Measurements from ENCODE around the gene INAVA. TPM values are rescaled to one million over a fixed set of nuclear protein-coding genes. Genes with fewer than 3 reads are reported as not detected.
"Not testable (repeated sequence)": the region's sequence is repeated elsewhere in the genome, so short reads cannot be mapped to it uniquely, and the experiment has no call there.

INAVA gene
- total and polyA plus RNA-seq, 4 donors: 0.19 to 3.1 (median 0.50) TPM

DNA sequence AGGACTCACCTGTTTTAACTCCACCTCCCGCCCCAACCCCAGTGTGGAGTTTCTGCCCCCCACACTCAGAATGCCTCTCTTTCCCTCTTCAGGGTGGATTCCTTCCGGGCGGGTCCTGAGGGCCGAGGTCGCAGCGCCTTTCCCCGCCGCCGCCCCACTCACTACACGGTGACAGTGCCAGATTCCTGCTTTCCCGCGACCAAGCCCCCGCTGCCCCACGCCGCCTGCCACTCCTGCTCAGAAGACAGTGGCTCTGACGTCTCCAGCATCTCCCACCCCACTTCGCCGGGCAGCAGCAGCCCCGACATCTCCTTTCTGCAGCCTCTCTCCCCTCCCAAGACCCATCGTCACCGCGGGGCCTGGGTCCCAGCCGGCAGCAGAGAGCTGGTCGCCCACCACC is 16.7 kb downstream of the INAVA start:
- WGBS: 94% methylated on average over 24 of the region's 24 CpGs
- Histone ChIP-seq H3K36me3 (ENCODE audit: control insufficient read depth in 4 of 4, insufficient read depth in 3 of 4, low read depth in 1 of 4, low read length in 3 of 4) (no peaks in the 10 kb centered on the region), H3K27ac (ENCODE audit: low read depth in 1 of 2, low read length in 2 of 2) (no peak overlapping the region), H3K27me3 (ENCODE audit: control insufficient read depth in 4 of 4, insufficient read depth in 4 of 4, low read length in 3 of 4) (no peaks in the 10 kb centered on the region), H3K4me3 (ENCODE audit: low read depth in 1 of 3, low read length in 3 of 3) (no peak overlapping the region), H3K4me1 (ENCODE audit: control insufficient read depth in 4 of 4, insufficient read depth in 4 of 4, low read length in 3 of 4) (no peaks in the 10 kb centered on the region), H3K9ac (ENCODE audit: low read depth in 1 of 2, low read length in 2 of 2) (no peak overlapping the region), H3K9me3 (ENCODE audit: control insufficient read depth in 4 of 4, low read length in 3 of 4) (no peaks in the 10 kb centered on the region)
- TF ChIP-seq EGR1 (IDR thresholded peaks at IDR 0.05; ENCODE audit: low read depth in 2 of 2): no peak
- no peak for DNase-seq (ENCODE audit: low spot score)

DNA sequence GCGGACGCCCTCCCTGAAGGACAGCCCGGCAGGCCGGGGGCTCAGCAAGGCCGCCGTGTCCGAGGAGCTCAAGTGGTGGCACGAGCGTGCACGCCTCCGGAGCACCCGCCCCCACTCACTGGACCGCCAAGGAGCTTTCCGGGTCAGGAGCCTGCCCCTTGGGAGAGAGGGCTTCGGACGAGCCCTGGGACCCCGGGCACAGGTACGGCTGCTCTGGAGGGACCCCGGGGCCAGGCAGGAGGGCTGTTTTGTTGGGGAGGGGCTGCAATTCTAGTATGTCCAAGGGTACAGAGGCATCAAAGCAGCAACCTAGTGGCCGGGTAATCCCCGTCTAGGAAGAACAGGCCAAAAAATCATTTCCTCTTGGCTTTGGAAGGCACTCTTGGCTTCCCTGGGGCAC is 17.2 kb downstream of the INAVA start:
- H3K4me3 ChIP-seq (ENCODE audit: low read depth in 1 of 3, low read length in 3 of 3); H3K9me3 ChIP-seq (ENCODE audit: control insufficient read depth in 4 of 4, low read length in 3 of 4); H3K9ac ChIP-seq (ENCODE audit: low read depth in 1 of 2, low read length in 2 of 2); H3K4me1 ChIP-seq (ENCODE audit: control insufficient read depth in 4 of 4, insufficient read depth in 4 of 4, low read length in 3 of 4); DNase-seq (ENCODE audit: low spot score); H3K27me3 ChIP-seq (ENCODE audit: control insufficient read depth in 4 of 4, insufficient read depth in 4 of 4, low read length in 3 of 4); H3K36me3 ChIP-seq (ENCODE audit: control insufficient read depth in 4 of 4, insufficient read depth in 3 of 4, low read depth in 1 of 4, low read length in 3 of 4); H3K27ac ChIP-seq (ENCODE audit: low read depth in 1 of 2, low read length in 2 of 2): not testable (repeated sequence)
- WGBS: 90% methylated on average over 13 of the region's 21 CpGs

DNA sequence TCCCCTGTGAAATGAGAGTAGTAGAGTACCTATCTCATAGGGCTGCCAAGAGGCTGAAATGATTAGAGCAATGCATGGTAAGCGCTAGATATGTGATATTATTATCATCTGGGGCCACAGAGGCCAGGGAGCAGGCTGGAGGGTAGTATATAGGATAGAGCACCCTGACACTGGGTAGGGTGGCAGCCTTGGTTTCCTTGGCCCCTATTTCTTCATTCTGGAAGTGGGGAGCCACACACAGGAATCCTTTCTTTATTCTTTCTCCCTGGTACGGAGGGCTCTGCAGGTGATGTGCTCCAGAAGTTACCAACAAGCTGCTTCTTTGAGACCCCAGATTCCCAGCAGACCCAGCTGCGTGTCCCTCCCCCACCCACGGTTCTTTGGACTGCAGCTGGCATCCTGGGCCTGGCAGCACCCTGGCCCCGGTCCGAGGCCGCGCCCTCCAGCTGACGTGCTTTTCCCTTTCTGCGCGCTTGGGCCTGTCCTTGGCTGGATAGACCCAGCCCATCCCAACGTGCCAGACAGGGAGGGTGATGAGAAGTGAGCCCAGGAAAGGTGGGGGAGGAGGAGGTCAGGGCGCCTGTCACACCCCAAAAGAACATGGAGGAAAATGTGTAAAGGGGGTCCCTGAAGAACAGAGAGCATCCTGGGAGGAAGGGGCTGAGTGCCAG is 18.2 kb downstream of the INAVA start:
- Histone ChIP-seq H3K4me3 (ENCODE audit: low read depth in 1 of 3, low read length in 3 of 3) (no peak overlapping the region), H3K27ac (ENCODE audit: low read depth in 1 of 2, low read length in 2 of 2) (no peak overlapping the region)
- no peak for DNase-seq (ENCODE audit: low spot score)

More for the DNA sequence above, 18.2 kb downstream of the INAVA start:
- H3K27me3 ChIP-seq (ENCODE audit: control insufficient read depth in 4 of 4, insufficient read depth in 4 of 4, low read length in 3 of 4): no peaks in the 10 kb centered on the region
- H3K36me3 ChIP-seq (ENCODE audit: control insufficient read depth in 4 of 4, insufficient read depth in 3 of 4, low read depth in 1 of 4, low read length in 3 of 4): no peaks in the 10 kb centered on the region
- TF ChIP-seq MAX (IDR thresholded peaks at IDR 0.05) (no peak), FOXA2 (IDR thresholded peaks at IDR 0.05) (no peak), RXRA (IDR thresholded peaks at IDR 0.05) (no peak), REST (IDR thresholded peaks at IDR 0.05) (no peak), EGR1 (IDR thresholded peaks at IDR 0.05; ENCODE audit: low read depth in 2 of 2) (no peak), RAD21 (IDR thresholded peaks at IDR 0.05) (no peak), HNF4G (IDR thresholded peaks at IDR 0.05) (no peak), SP1 (IDR thresholded peaks at IDR 0.05) (no peak), GABPA (IDR thresholded peaks at IDR 0.05 in 1 of 2, conservative IDR thresholded peaks at IDR 0.05 in 1 of 2) (no peak), ZBTB33 (IDR thresholded peaks at IDR 0.05) (no peak), CTCF (IDR thresholded peaks at IDR 0.05; ENCODE audit: low read depth, low read length, missing input control) (no peak)
- TF ChIP-seq, protein P1, sequence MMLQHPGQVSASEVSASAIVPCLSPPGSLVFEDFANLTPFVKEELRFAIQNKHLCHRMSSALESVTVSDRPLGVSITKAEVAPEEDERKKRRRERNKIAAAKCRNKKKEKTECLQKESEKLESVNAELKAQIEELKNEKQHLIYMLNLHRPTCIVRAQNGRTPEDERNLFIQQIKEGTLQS (IDR thresholded peaks at IDR 0.05): no peak
- no peaks in the 10 kb centered on the region for H3K4me1 ChIP-seq (ENCODE audit: control insufficient read depth in 4 of 4, insufficient read depth in 4 of 4, low read length in 3 of 4)
- H3K9me3 ChIP-seq (ENCODE audit: control insufficient read depth in 4 of 4, low read length in 3 of 4): no peaks in the 10 kb centered on the region
- WGBS: 90% methylated on average over 13 of the region's 13 CpGs
- H3K9ac ChIP-seq (ENCODE audit: low read depth in 1 of 2, low read length in 2 of 2): no peak overlapping the region

Data from liver (tissue), 9 donors.